Adipocyte (in vitro differentiated cells): ENCODE measurements around the gene TMEM9.

Experiments
- DNase-seq: peaks from one replicate; pipeline ENCODE4 v3.0.0-alpha.2; 2015; ENCODE audit warnings: low read depth
- H3K27me3 ChIP-seq: replicated peaks from 2 replicates; pipeline ENCODE4 v1.7.0; 2013; ENCODE audit warnings: mild to moderate bottlenecking, low read length, moderate library complexity; ENCODE audit not compliant: control insufficient read depth, insufficient read depth
- H3K36me3 ChIP-seq: 2 replicates; pipeline ENCODE4 v1.7.0; 2013; ENCODE audit warnings: low read length, mild to moderate bottlenecking, moderate library complexity; ENCODE audit not compliant: control insufficient read depth, insufficient read depth, severe bottlenecking
- H3K4me1 ChIP-seq: 2 replicates; pipeline ENCODE4 v1.7.0; 2013; ENCODE audit warnings: mild to moderate bottlenecking, low read length, moderate library complexity; ENCODE audit not compliant: control insufficient read depth, insufficient read depth
- H3K4me3 ChIP-seq: 2 replicates; pipeline ENCODE4 v1.7.0; 2013; ENCODE audit warnings: mild to moderate bottlenecking, low read length, moderate library complexity
- H3K9ac ChIP-seq: 2 replicates; pipeline ENCODE4 v1.7.0; 2013; ENCODE audit warnings: mild to moderate bottlenecking, low read length, moderate library complexity
- H3K9me3 ChIP-seq: 2 replicates; pipeline ENCODE4 v1.7.0; 2013; ENCODE audit warnings: mild to moderate bottlenecking, low read length, moderate library complexity; ENCODE audit not compliant: control insufficient read depth

TMEM9 gene

GRCh38 chr1:201123866-201124265 is 30.4 kb downstream of the TMEM9 start:
- Histone ChIP-seq H3K9me3 (no peaks in the 10 kb centered on the region), H3K27me3 (peaks cover 33% of the 10 kb centered on the region), H3K9ac (no peak overlapping the region), H3K4me3 (no peak overlapping the region), H3K36me3 (no peaks in the 10 kb centered on the region), H3K4me1 (peaks cover 11% of the 10 kb centered on the region)
- DNase-seq = no peak

- DNase-seq = no peak
- H3K9ac ChIP-seq = no peak overlapping the region
- peaks cover 11% of the 10 kb centered on the region for H3K4me1 ChIP-seq
- no peaks in the 10 kb centered on the region for H3K36me3 ChIP-seq
- H3K4me3 ChIP-seq = no peak overlapping the region
- peaks cover 33% of the 10 kb centered on the region for H3K27me3 ChIP-seq
- no peaks in the 10 kb centered on the region for H3K9me3 ChIP-seq
These were observed 31.8 kb downstream of the TMEM9 start for GRCh38 chr1:201122321-201122957.

DNA sequence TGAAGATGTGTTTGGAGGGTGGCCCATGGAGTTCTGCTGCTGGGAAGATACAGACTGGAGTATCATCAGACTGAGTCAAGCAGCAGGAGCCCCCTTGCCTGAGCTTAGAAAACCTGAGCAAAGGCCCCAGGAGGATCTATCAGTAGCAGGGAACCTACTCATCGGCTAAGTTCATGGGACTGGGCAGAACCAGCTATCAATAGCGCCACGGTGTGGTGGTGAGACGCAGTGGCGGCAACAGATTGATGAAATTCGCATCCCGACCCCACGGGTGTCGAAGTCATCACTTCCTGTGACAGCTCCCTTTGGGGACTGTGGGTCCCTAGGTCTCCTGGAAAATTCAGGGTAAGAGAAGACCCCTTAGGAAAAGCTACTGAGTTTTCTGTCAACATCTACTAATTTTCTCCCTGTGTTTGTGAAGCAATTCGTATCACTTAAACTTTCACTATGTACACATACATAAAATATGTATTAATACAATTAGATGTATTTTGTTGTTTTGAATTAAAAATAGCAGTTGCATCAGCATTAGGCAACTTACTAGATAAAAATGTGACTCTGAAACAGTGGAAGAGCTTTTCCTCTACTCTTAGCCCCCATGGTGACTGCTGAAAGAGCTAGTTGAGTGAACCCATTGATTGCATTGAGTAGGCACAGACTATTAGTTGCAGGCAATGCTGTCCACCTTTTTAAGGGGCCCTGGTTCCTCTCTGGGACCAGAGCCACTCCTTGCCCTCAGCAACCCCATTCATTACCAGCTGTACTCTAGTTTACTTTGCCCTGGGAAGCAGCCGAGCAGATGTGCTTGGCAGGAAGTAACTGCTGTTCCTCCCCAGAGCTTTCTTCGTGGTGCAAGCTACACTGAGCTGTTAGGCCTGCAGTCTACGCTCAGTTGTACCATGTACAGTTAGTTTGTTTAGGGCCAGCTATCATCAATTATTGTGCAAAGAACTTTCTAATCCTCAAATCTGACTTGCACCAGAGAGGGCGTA is 34.8 kb downstream of the TMEM9 start:
- no peak overlapping the region for H3K9ac ChIP-seq
- peak; percentile 59 for DNase-seq
- H3K4me1 ChIP-seq = peaks cover 11% of the 10 kb centered on the region
- H3K4me3 ChIP-seq = no peak overlapping the region
- no peaks in the 10 kb centered on the region for H3K9me3 ChIP-seq
- H3K27me3 ChIP-seq = peaks cover 20% of the 10 kb centered on the region
- H3K36me3 ChIP-seq = no peaks in the 10 kb centered on the region

DNA sequence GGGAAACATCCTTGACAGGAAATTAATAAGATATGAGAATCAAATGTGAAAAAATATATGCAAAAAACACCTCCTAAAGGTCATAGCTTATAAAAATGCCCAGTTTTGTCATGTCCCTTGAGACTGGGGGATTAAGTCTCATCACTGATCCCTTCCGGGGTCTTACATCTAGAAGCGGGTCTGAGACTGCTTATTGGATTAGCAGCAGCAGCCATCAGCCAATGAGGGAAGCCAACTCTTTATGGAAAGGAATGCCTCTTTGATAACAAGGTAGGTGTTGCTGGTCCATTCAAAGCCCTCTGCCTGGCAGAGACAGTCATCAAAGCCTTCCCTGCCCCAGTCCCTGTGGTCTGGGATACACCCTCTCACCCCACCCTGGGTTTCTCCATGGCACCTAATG is 38.2 kb downstream of the TMEM9 start:
- H3K4me3 ChIP-seq = no peak overlapping the region
- H3K9ac ChIP-seq = no peak overlapping the region
- H3K27me3 ChIP-seq = peaks cover 18% of the 10 kb centered on the region
- no peaks in the 10 kb centered on the region for H3K9me3 ChIP-seq
- H3K4me1 ChIP-seq = peaks cover 11% of the 10 kb centered on the region
- no peaks in the 10 kb centered on the region for H3K36me3 ChIP-seq
- no peak for DNase-seq

DNA sequence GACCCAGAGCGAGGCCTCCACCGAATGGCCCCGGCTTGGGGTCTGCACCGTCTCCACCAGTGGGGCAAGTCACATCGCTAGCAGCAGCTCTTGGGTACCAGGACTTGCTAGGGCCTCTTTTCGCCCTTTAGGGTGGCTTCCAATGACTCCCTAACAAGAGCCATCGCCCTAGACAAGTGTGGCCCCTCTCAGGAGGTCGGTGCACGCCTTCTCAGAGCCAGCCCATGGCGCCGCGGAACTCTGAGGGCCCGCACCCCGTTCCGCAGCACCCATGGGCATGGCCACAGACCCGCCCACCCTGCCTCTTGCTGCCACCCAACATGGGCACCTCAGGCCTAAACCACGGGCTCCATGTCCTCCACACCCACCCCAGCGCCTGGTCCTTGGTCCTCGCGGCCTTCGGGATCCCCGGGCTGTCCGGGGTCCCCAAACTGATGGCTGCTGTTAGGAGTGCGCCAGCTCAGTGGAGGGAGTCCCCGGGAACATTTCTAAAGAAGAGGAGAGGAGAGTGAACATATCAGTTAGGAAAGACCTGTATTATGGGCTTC is 38.8 kb downstream of the TMEM9 start:
- no peak for DNase-seq
- H3K9ac ChIP-seq = no peak overlapping the region

GRCh38 chr1:201114245-201115131 is 39.8 kb downstream of the TMEM9 start:
- no peaks in the 10 kb centered on the region for H3K9me3 ChIP-seq
- DNase-seq = peak; percentile 98
- peaks cover 31% of the 10 kb centered on the region for H3K27me3 ChIP-seq

More for the DNA sequence above, 38.8 kb downstream of the TMEM9 start:
- Histone ChIP-seq H3K36me3 (no peaks in the 10 kb centered on the region), H3K4me3 (no peak overlapping the region), H3K9me3 (no peaks in the 10 kb centered on the region), H3K27me3 (peaks cover 22% of the 10 kb centered on the region), H3K4me1 (peaks cover 11% of the 10 kb centered on the region)

GRCh38 chr1:201113451-201114244 is 40.6 kb downstream of the TMEM9 start:
- H3K9me3 ChIP-seq = no peaks in the 10 kb centered on the region
- H3K27me3 ChIP-seq = peaks cover 33% of the 10 kb centered on the region
- no peaks in the 10 kb centered on the region for H3K36me3 ChIP-seq
- no peak overlapping the region for H3K9ac ChIP-seq
- no peak for DNase-seq
- no peaks in the 10 kb centered on the region for H3K4me1 ChIP-seq
- peak overlapping the region; percentile 87 for H3K4me3 ChIP-seq

More at GRCh38 chr1:201114245-201115131, 39.8 kb downstream of the TMEM9 start:
- H3K9ac ChIP-seq = peak overlapping the region; percentile 80
- H3K4me3 ChIP-seq = peak overlapping the region; percentile 87
- H3K4me1 ChIP-seq = peaks cover 2% of the 10 kb centered on the region
- no peaks in the 10 kb centered on the region for H3K36me3 ChIP-seq

- H3K4me1 ChIP-seq = no peaks in the 10 kb centered on the region
- H3K4me3 ChIP-seq = no peak overlapping the region
- DNase-seq = no peak
- no peaks in the 10 kb centered on the region for H3K9me3 ChIP-seq
- no peak overlapping the region for H3K9ac ChIP-seq
- H3K36me3 ChIP-seq = no peaks in the 10 kb centered on the region
- H3K27me3 ChIP-seq = peaks cover 36% of the 10 kb centered on the region
These were observed 41.3 kb downstream of the TMEM9 start for GRCh38 chr1:201112926-201113325.

DNA sequence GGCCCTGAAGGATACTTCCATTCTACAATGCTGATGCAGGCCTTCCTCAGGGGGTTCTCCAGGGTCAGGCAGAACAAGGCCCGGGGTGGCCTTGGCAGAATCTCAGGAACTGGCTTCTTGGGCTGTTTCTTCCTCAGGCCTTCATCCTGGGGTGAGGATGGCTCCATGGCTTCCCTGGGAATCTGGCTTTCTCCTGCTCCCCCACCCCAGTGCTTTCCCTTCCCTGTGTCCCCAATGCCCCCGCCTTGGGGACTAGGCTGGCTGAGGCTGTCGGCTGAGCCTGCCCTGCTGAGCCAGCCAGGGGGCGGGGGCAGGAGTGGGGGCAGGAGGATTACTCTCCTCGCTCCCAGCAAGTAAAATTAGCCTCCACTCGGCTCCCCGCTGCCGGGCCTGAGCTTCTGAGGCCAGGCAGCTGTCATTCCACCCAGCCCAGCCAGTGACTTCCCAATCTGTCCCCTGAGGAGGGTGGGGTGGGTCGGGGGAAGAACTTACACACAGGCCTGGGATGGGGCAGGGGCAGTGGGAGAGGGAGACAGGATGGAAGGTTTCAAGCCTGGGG is 42.0 kb downstream of the TMEM9 start, which contains the start of gene CACNA1S:
TSS of gene CACNA1S (minus strand) at position 254 of the 559 bp plus-strand sequence. CDS start at position 167, 87 bp downstream.
- no peak for DNase-seq
- H3K27me3 ChIP-seq = peaks cover 39% of the 10 kb centered on the region
- H3K4me1 ChIP-seq = no peaks in the 10 kb centered on the region
- no peak within 1 kb of the TSS for H3K9ac ChIP-seq
- H3K9me3 ChIP-seq = no peaks in the 10 kb centered on the region
- no peak within 1 kb of the TSS for H3K4me3 ChIP-seq
- H3K36me3 ChIP-seq = no peaks in the 10 kb centered on the region

DNA sequence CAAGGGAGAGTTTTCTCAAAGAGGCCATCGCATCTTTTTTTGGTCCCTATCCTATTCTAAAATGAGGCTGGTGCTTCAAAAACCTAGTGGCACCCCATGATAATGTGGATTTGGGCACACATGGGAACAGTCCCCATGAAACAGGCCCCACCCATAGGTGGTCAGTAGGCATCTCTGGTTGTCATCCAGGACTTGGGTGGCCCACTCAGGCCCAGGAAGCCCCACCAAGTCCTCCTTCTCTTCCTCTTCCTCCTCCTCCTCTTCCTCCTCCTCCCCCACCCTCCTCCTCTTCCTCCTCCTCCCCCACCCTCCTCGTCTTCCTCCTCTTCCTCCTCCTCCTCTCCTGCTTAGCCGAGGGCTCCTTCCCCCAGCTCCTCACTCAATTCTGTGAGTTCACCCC is 42.6 kb downstream of the TMEM9 start:
- peaks cover 43% of the 10 kb centered on the region for H3K27me3 ChIP-seq
- H3K4me1 ChIP-seq = no peaks in the 10 kb centered on the region
- H3K9ac ChIP-seq = no peak overlapping the region
- no peak for DNase-seq
- H3K4me3 ChIP-seq = no peak overlapping the region
- H3K36me3 ChIP-seq = no peaks in the 10 kb centered on the region
- no peaks in the 10 kb centered on the region for H3K9me3 ChIP-seq
